Kidney (tissue), 14 donors: ENCODE data around the gene NEK4. TPM values are rescaled to one million over a fixed set of nuclear protein-coding genes. Genes with fewer than 3 reads are reported as not detected.

Experiments
- DNase-seq, 5 donors: peaks; one replicate each; pipeline ENCODE4 v3.0.0-alpha.2; 2013 to 2020
- FAIRE-seq: peaks from 2 replicates; lab custom pipeline; 2012; peaks lifted over from hg19 to GRCh38; lab: Jason Lieb, UNC
- H3K27ac ChIP-seq, 2 donors: one replicate each; pipeline ENCODE4 v1.7.0; 2013; ENCODE audit warnings: low read depth in 2 of 2, low read length in 2 of 2, inconsistent platforms in 1 of 2
- H3K27me3 ChIP-seq: one replicate; pipeline ENCODE4 v1.7.1; 2013; ENCODE audit warnings: low read length, inconsistent platforms; ENCODE audit not compliant: control insufficient read depth, insufficient read depth
- H3K36me3 ChIP-seq, 3 donors: one replicate each; pipeline versions ENCODE4 v1.7.0 to v1.7.1; 2013; ENCODE audit warnings: low read length in 3 of 3, control low read depth in 1 of 3, inconsistent platforms in 1 of 3; ENCODE audit not compliant: insufficient read depth in 3 of 3, control insufficient read depth in 2 of 3
- H3K4me1 ChIP-seq, 3 donors: one replicate each; pipeline versions ENCODE4 v1.7.0 to v1.7.1; 2013; ENCODE audit warnings: low read length in 3 of 3, inconsistent platforms in 1 of 3, low read depth in 1 of 3; ENCODE audit not compliant: control insufficient read depth in 2 of 3, insufficient read depth in 2 of 3
- H3K4me3 ChIP-seq, 3 donors: one replicate each; pipeline versions ENCODE4 v1.7.0 to v1.8.1; 2013; ENCODE audit warnings: low read length in 3 of 3, control low read depth in 1 of 3, inconsistent platforms in 1 of 3
- H3K9ac ChIP-seq, 3 donors: one replicate each; pipeline versions ENCODE4 v1.7.0 to v1.7.1; 2013; ENCODE audit warnings: low read length in 3 of 3, control low read depth in 1 of 3, inconsistent platforms in 1 of 3
- H3K9me3 ChIP-seq, 3 donors: one replicate each; pipeline versions ENCODE4 v1.7.0 to v1.7.1; 2013; ENCODE audit warnings: low read length in 3 of 3, control low read depth in 1 of 3, inconsistent platforms in 1 of 3; ENCODE audit not compliant: control insufficient read depth in 2 of 3, insufficient read depth in 1 of 3
- CTCF ChIP-seq: IDR thresholded peaks from 3 replicates; pipeline ENCODE4 v1.5.1; 2012; ENCODE audit warnings: mild to moderate bottlenecking, moderate library complexity, borderline replicate concordance; ENCODE audit not compliant: insufficient read depth; ENCODE audit errors: extremely low read depth
- intact Hi-C: fragments of 100-400 bp; cut with DNase I; formaldehyde crosslinking; loops from one replicate; pipeline ENCODE4 v1.11.1; 2022
- polyA plus RNA-seq: library from polyadenylated mRNA; stranded (reverse); fragments of 350-450 nt; fragmentation: Illumina TruSeq; extraction: RNeasy Lipid Tissue Mini Kit (QIAGEN cat#74804); gene quantifications from one replicate; pipeline ENCODE4 v1.2.3, GENCODE V29; 2014; ENCODE audit warnings: low read depth, low replicate concordance; ENCODE audit not compliant: insufficient read depth
- total RNA-seq: library from RNA; stranded (reverse); fragmentation: NEBNext Ultra II Directional; extraction: Animal tissue kit (Norgen Biotek cat#: 25700); gene quantifications from one replicate; pipeline ENCODE4 v1.2.1, GENCODE V29; 2021
- donor health status: control.
- donor health status: control.
- donor health status: control.
- donor health status: control.
- donor health status: control.
- donor health status: DM: yes; HTN: yes; CAD: no.
- donor health status: Normal renal cell carcinoma (clear cell type).

Gene NEK4
- total and polyA plus RNA-seq, 2 donors from 2014 or later: 5.5 to 27.9 TPM

DNA sequence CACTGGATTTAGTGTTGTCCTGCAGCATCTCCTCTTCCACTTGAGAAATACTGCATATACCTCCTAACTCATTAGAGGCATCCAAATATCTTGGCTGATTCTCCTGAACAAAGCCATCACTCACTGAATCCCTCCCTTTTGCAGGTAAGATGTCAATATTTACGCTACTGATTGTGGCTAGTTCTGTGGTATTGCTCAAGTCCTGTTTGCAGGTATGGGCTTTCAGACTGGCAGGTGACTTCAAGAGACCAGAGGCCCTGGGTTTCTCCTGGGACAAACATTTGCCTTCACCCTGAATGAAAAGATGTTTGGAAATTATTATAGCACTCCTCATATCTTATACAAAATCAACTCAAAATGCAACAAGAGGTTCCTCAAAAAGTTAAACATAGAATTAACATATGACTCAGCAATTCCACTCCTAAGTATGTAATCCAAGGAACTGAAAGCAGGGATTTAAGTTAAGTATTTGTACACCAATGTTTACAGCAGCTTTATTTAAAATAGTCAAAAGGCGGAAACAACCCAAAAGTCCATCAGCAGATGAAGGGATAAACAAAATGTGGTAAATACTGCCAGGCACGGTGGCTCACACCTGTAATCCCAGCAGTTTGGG is 18.6 kb downstream of the NEK4 start:
- FAIRE-seq: no peak
- intact Hi-C loops: no loop called here

GRCh38 chr3:52743721-52744120 is 27.0 kb downstream of the NEK4 start:
- DNase-seq (peak in 1 of 5 donors; percentile 1), FAIRE-seq (no peak)
- TF ChIP-seq CTCF: no peak
- intact Hi-C loops: no loop called here
- Histone ChIP-seq H3K4me3 (no peak overlapping the region), H3K9ac (no peak overlapping the region), H3K27me3 (no peaks in the 10 kb centered on the region), H3K4me1 (peaks cover 0 to 5% (median 0%) of the 10 kb centered on the region in 3 donors), H3K27ac (peak overlapping the region in 1 of 2 donors; percentile 14), H3K9me3 (no peaks in the 10 kb centered on the region), H3K36me3 (peaks cover 9 to 40% (median 26%) of the 10 kb centered on the region in 3 donors)

More for the DNA sequence above, 18.6 kb downstream of the NEK4 start:
- Histone ChIP-seq H3K27ac (no peak overlapping the region), H3K9me3 (no peaks in the 10 kb centered on the region), H3K27me3 (no peaks in the 10 kb centered on the region), H3K4me1 (no peaks in the 10 kb centered on the region), H3K9ac (no peak overlapping the region), H3K4me3 (no peak overlapping the region), H3K36me3 (peaks cover 5 to 35% (median 23%) of the 10 kb centered on the region in 3 donors)
- no peak for TF ChIP-seq CTCF
- DNase-seq: no peak

GRCh38 chr3:52743152-52743551 is 27.6 kb downstream of the NEK4 start:
- TF ChIP-seq CTCF: no peak
- H3K36me3 ChIP-seq: peaks cover 9 to 35% (median 25%) of the 10 kb centered on the region in 3 donors
- no peak for FAIRE-seq
- no peak for DNase-seq
- H3K9ac ChIP-seq: no peak overlapping the region
- H3K4me1 ChIP-seq: peaks cover 0 to 5% (median 0%) of the 10 kb centered on the region in 3 donors
- H3K27ac ChIP-seq: peak overlapping the region; percentile 13 to 14
- H3K4me3 ChIP-seq: no peak overlapping the region
- H3K27me3 ChIP-seq: no peaks in the 10 kb centered on the region
- intact Hi-C loops: no loop called here
- H3K9me3 ChIP-seq: no peaks in the 10 kb centered on the region
